IMR-90 (cell line): ENCODE results near the gene GPX6. TPM values are rescaled to one million over a fixed set of nuclear protein-coding genes. Genes with fewer than 3 reads are reported as not detected.

Source experiments
- ATAC-seq: fragments of 200-7000 bp; cut with Tn5 transposase; 2 replicates; pipeline ENCODE4 v1.9.1; 2020; ENCODE audit warnings: low read depth, mild to moderate bottlenecking, moderate library complexity
- BruUV-seq: library from RNA; stranded (reverse); fragments of 400-500 nt; replicated peaks from 2 replicates; lab custom pipeline; 2021; lab: Mats Ljungman, UMichigan
- CTCF ChIA-PET: fragments of 300-600 bp; formaldehyde crosslinking; extraction: SDS; loops from one replicate; lab custom pipeline; 2021; ENCODE audit warnings: antibody characterized with exemption; lab: Yijun Ruan, JAX
- POLR2A ChIA-PET: fragments of 300-600 bp; sonication (Branson Sonifier 250); formaldehyde crosslinking; loops from one replicate; lab custom pipeline; 2022; ENCODE audit warnings: antibody characterized with exemption; ENCODE audit not compliant: unreplicated experiment; lab: Charles Lee
- DNase-seq: peaks from one replicate; pipeline ENCODE4 v3.0.0; 2013
- H2AFZ ChIP-seq: replicated peaks from 2 replicates; pipeline ENCODE3; 2013; ENCODE audit warnings: low read length, mild to moderate bottlenecking; ENCODE audit not compliant: poor library complexity
- H2AK5ac ChIP-seq: 2 replicates; pipeline ENCODE4 v1.6.1; 2013; ENCODE audit warnings: low read depth, low read length, inconsistent platforms
- H2AK9ac ChIP-seq: replicated peaks from 2 replicates; pipeline ENCODE3; 2013; ENCODE audit warnings: mild to moderate bottlenecking, low read depth, low read length, moderate library complexity; ENCODE audit not compliant: poor library complexity
- H2BK120ac ChIP-seq: 2 replicates; pipeline ENCODE4 v1.6.1; 2013; ENCODE audit warnings: low read depth, low read length, inconsistent platforms
- H2BK15ac ChIP-seq: 3 replicates; pipeline ENCODE4 v1.6.1; 2013; ENCODE audit warnings: low read depth, low read length, inconsistent platforms
- H2BK20ac ChIP-seq: 2 replicates; pipeline ENCODE4 v1.6.1; 2013; ENCODE audit warnings: low read depth, mild to moderate bottlenecking, inconsistent platforms, low read length, moderate library complexity
- H2BK5ac ChIP-seq: 2 replicates; pipeline ENCODE4 v1.6.1; 2013; ENCODE audit warnings: mild to moderate bottlenecking, low read depth, low read length, inconsistent platforms; ENCODE audit not compliant: poor library complexity, severe bottlenecking
- H3K14ac ChIP-seq: replicated peaks from 2 replicates; pipeline ENCODE4 v1.6.1; 2013; ENCODE audit warnings: low read depth, low read length, inconsistent platforms
- H3K18ac ChIP-seq: 2 replicates; pipeline ENCODE4 v1.6.1; 2013; ENCODE audit warnings: low read depth, low read length, control low read depth
- H3K23ac ChIP-seq: 2 replicates; pipeline ENCODE4 v1.6.1; 2013; ENCODE audit warnings: low read depth, low read length, inconsistent platforms
- H3K27ac ChIP-seq: 2 replicates; pipeline ENCODE4 v1.5.1; 2013; ENCODE audit warnings: mild to moderate bottlenecking, control low read depth, low read length; ENCODE audit not compliant: insufficient read depth
- H3K27me3 ChIP-seq: 2 replicates; pipeline ENCODE4 v1.6.1; 2013; ENCODE audit warnings: low read length; ENCODE audit not compliant: control insufficient read depth, insufficient read depth
- H3K36me3 ChIP-seq: 2 replicates; pipeline ENCODE4 v1.6.1; 2013; ENCODE audit warnings: low read length, mixed read lengths; ENCODE audit not compliant: control insufficient read depth, insufficient read depth
- H3K4ac ChIP-seq: 2 replicates; pipeline ENCODE4 v1.6.1; 2013; ENCODE audit warnings: low read depth, low read length, inconsistent platforms
- H3K4me1 ChIP-seq: 2 replicates; pipeline ENCODE4 v1.6.1; 2013; ENCODE audit warnings: low read length, mixed read lengths; ENCODE audit not compliant: control insufficient read depth, insufficient read depth
- H3K4me2 ChIP-seq: 2 replicates; pipeline ENCODE4 v1.6.1; 2013; ENCODE audit warnings: low read depth, mild to moderate bottlenecking, control low read depth, low read length, moderate library complexity
- H3K4me3 ChIP-seq: 2 replicates; pipeline ENCODE4 v1.5.1; 2013; ENCODE audit warnings: low read depth, mild to moderate bottlenecking, control low read depth, low read length, moderate library complexity; ENCODE audit not compliant: insufficient read depth
- H3K56ac ChIP-seq: 2 replicates; pipeline ENCODE4 v1.6.1; 2013; ENCODE audit warnings: low read length, inconsistent platforms; ENCODE audit not compliant: insufficient read depth; ENCODE audit errors: extremely low read depth
- H3K79me1 ChIP-seq, 2 experiments: 2 replicates each; pipeline ENCODE4 v1.6.1; 2013; ENCODE audit warnings: low read length in 2 of 2, inconsistent platforms in 1 of 2, low read depth in 1 of 2
- H3K9ac ChIP-seq: 2 replicates; pipeline ENCODE4 v1.6.1; 2013; ENCODE audit warnings: low read depth, low read length, control low read depth
- H3K9me1 ChIP-seq: 2 replicates; pipeline ENCODE4 v1.6.1; 2013; ENCODE audit warnings: low read length, inconsistent platforms; ENCODE audit not compliant: insufficient read depth
- H3K9me3 ChIP-seq: 2 replicates; pipeline ENCODE4 v1.6.1; 2013; ENCODE audit warnings: low read length; ENCODE audit not compliant: control insufficient read depth, insufficient read depth
- H4K20me1 ChIP-seq: 2 replicates; pipeline ENCODE4 v1.6.1; 2013; ENCODE audit warnings: low read length, inconsistent platforms; ENCODE audit not compliant: insufficient read depth
- H4K5ac ChIP-seq: 2 replicates; pipeline ENCODE4 v1.6.1; 2013; ENCODE audit warnings: mild to moderate bottlenecking, low read depth, low read length, control low read depth
- H4K8ac ChIP-seq, 2 experiments: 2 replicates each; pipeline ENCODE4 v1.6.1; 2013; ENCODE audit warnings: low read depth in 2 of 2, low read length in 2 of 2, control low read depth in 1 of 2, inconsistent platforms in 1 of 2
- H4K91ac ChIP-seq: 2 replicates; pipeline ENCODE4 v1.6.1; 2013; ENCODE audit warnings: low read depth, low read length, inconsistent platforms; ENCODE audit not compliant: insufficient read depth
- CEBPB ChIP-seq: IDR thresholded peaks from 2 replicates; pipeline ENCODE4 v1.6.1; 2012; ENCODE audit warnings: low read depth, low read length, improper control_type of control experiment
- CTCF ChIP-seq: conservative IDR thresholded peaks from 2 replicates; pipeline ENCODE4 v1.5.1; 2012; ENCODE audit warnings: mild to moderate bottlenecking, low read depth, low read length, improper control_type of control experiment
- FOS ChIP-seq: fragments of 150-350 bp; IDR thresholded peaks from 2 replicates; pipeline ENCODE4 v1.6.1; 2016; ENCODE audit warnings: low read depth, low read length
- MAFK ChIP-seq: IDR thresholded peaks from 2 replicates; pipeline ENCODE4 v1.6.1; 2012; ENCODE audit warnings: low read depth, low read length, improper control_type of control experiment
- NFE2L2 ChIP-seq: fragments of 150-350 bp; IDR thresholded peaks from 2 replicates; pipeline ENCODE4 v1.6.1; 2016; ENCODE audit warnings: low read depth, mild to moderate bottlenecking, low read length
- POLR2A ChIP-seq: IDR thresholded peaks from 2 replicates; pipeline ENCODE4 v1.6.1; 2012; ENCODE audit warnings: mild to moderate bottlenecking, low read depth, low read length
- RAD21 ChIP-seq: IDR thresholded peaks from 2 replicates; pipeline ENCODE4 v1.6.1; 2012; ENCODE audit warnings: low read length, improper control_type of control experiment
- RFX5 ChIP-seq: IDR thresholded peaks from 2 replicates; pipeline ENCODE4 v1.8.0; 2012; ENCODE audit warnings: low read depth, mild to moderate bottlenecking, low read length, moderate library complexity
- SMC3 ChIP-seq: fragments of 150-350 bp; IDR thresholded peaks from 2 replicates; pipeline ENCODE4 v1.6.1; 2016; ENCODE audit warnings: low read depth, mild to moderate bottlenecking, antibody characterized with exemption, low read length, moderate library complexity
- USF2 ChIP-seq: fragments of 150-350 bp; IDR thresholded peaks from 2 replicates; pipeline ENCODE4 v1.6.1; 2017; ENCODE audit warnings: mild to moderate bottlenecking, antibody characterized with exemption, low read length, low read depth
- WGBS, 2 experiments: methylation state at CpG; one replicate each; pipeline versions ENCODE4 v1.1.5 to v1.1.7; 2013; ENCODE audit warnings: missing lambda C conversion rate in 2 of 2; ENCODE audit not compliant: insufficient read length in 1 of 2; ENCODE audit errors: extremely low coverage in 2 of 2; 5-methylcytosine and 5-hydroxymethylcytosine counted together
- dilution Hi-C: fragments of 300-500 bp; cut with HindIII; formaldehyde crosslinking; loops from one replicate; pipeline ENCODE4 v1.14.3; 2018; ENCODE audit warnings: low sequenced_read_pairs; ENCODE audit not compliant: unreplicated experiment
- in situ Hi-C: fragments of 300-500 bp; cut with MboI; formaldehyde crosslinking; loops from 3 replicates; pipeline ENCODE4 v1.14.3; 2019; ENCODE audit warnings: low sequenced_read_pairs, inconsistent platforms, mixed read lengths
- intact Hi-C: fragments of 100-400 bp; cut with micrococcal nuclease; formaldehyde crosslinking; loops from 2 replicates; pipeline ENCODE4 v1.10.0; 2022
- polyA plus RNA-seq, 3 experiments: library from polyadenylated mRNA; depleted of rRNA; stranded (reverse); fragments of >200 nt; gene quantifications; 2 replicates each; pipeline ENCODE4 v1.2.3, GENCODE V29; 2012; ENCODE audit warnings: low replicate concordance in 1 of 3
- total RNA-seq: library from RNA; depleted of rRNA; stranded (reverse); fragments of >200 nt; gene quantifications from 2 replicates; pipeline ENCODE4 v1.2.3, GENCODE V29; 2012

The GPX6 gene
- total and polyA plus RNA-seq, 2 of the 4 experiments (the other 2 are of a cell fraction) = not detected

GRCh38 chr6:28496099-28496779, 19.4 kb downstream of the GPX6 start:
- H4K20me1 ChIP-seq = no peaks in the 10 kb centered on the region
- ChIA-PET CTCF (interaction anchor here (0.6 kb wide), 1 partner anchor 17 kb away, joined by 3 read pairs; no protein-coding TSS in a partner anchor), POLR2A (interaction anchor here (0.6 kb wide), 1 partner anchor 1056 kb away, joined by 3 read pairs; no protein-coding TSS in a partner anchor)
- no peak overlapping the region for H4K91ac ChIP-seq
- no peak overlapping the region for H3K4me3 ChIP-seq
- H3K9me3 ChIP-seq = no peaks in the 10 kb centered on the region
- H3K4me1 ChIP-seq = no peaks in the 10 kb centered on the region
- no peak overlapping the region for H4K8ac ChIP-seq
- H2BK20ac ChIP-seq = no peak overlapping the region
- intact Hi-C loops (no loop called here), dilution Hi-C loops (no loop called here), in situ Hi-C loops (no loop called here)
- no peak overlapping the region for H3K4me2 ChIP-seq
- no peak overlapping the region for H4K5ac ChIP-seq
- no peak overlapping the region for H3K56ac ChIP-seq
- WGBS, 2 experiments = no CpG with 5 or more reads among the region's 2 CpGs
- no peak overlapping the region for H3K4ac ChIP-seq
- no peak overlapping the region for H2BK120ac ChIP-seq
- no peak overlapping the region for H2BK15ac ChIP-seq
- TF ChIP-seq CTCF = 0 out of 2 replicates have a peak, but pooled peaks have one; percentile 17
- no peak for TF ChIP-seq CEBPB
- no peak for TF ChIP-seq NFE2L2
- TF ChIP-seq USF2 = no peak
- TF ChIP-seq RAD21 = 0 out of 2 replicates have a peak, but pooled peaks have one; percentile 6
- no peak for TF ChIP-seq POLR2A
- no peak for TF ChIP-seq FOS
- no peak for TF ChIP-seq SMC3
- TF ChIP-seq MAFK = no peak
- TF ChIP-seq RFX5 = no peak
- no peak overlapping the region for H3K23ac ChIP-seq
- H3K27ac ChIP-seq = no peak overlapping the region
- no peak overlapping the region for H2AK9ac ChIP-seq
- H3K14ac ChIP-seq = no peak overlapping the region
- no peak overlapping the region for H2BK5ac ChIP-seq
- no peak overlapping the region for H2AFZ ChIP-seq
- H3K36me3 ChIP-seq = no peaks in the 10 kb centered on the region
- H2AK5ac ChIP-seq = no peak overlapping the region
- DNase-seq (no peak), ATAC-seq (no peak)
- no peaks in the 10 kb centered on the region for H3K9me1 ChIP-seq
- BruUV-seq = no TSS peak
- no peaks in the 10 kb centered on the region for H3K79me1 ChIP-seq
- H3K27me3 ChIP-seq = no peaks in the 10 kb centered on the region
- H3K9ac ChIP-seq = no peak overlapping the region
- no peak overlapping the region for H3K18ac ChIP-seq
